SK-N-SH (cell line): ENCODE results near the gene OR8D4. TPM values are rescaled to one million over a fixed set of nuclear protein-coding genes. Genes with fewer than 3 reads are reported as not detected.

ENCODE experiments used
- CTCF ChIA-PET: fragments of 300-600, 350-600 bp; formaldehyde crosslinking; extraction: SDS; loops from one replicate; lab custom pipeline; 2021; lab: Yijun Ruan, JAX
- POLR2A ChIA-PET: fragments of 350-600 bp; sonication (Branson Sonifier 250); formaldehyde crosslinking; extraction: SDS; loops from one replicate; lab custom pipeline; 2020; ENCODE audit warnings: antibody characterized with exemption, inconsistent platforms; lab: Yijun Ruan, JAX
- DNase-seq: peaks from one replicate; pipeline ENCODE4 v3.0.0; 2012
- H2AFZ ChIP-seq: fragments of 200-600 bp; sonication (generic); 2 replicates; pipeline ENCODE4 v1.8.1; 2016; ENCODE audit warnings: antibody characterized with exemption, mild to moderate bottlenecking, low read depth
- H3F3A ChIP-seq: fragments of 200-600 bp; sonication (generic); replicated peaks from 2 replicates; pipeline ENCODE3; 2016; ENCODE audit warnings: antibody characterized with exemption, mild to moderate bottlenecking; ENCODE audit not compliant: insufficient read depth
- H3K27ac ChIP-seq, 2 experiments: fragments of 200-500 bp in 1 of 2; fragments of 200-600 bp in 1 of 2; sonication (Bioruptor generic) in 1 of 2; sonication (generic), shearing (Covaris generic) in 1 of 2; 2 replicates each; pipeline versions ENCODE4 v1.5.1 to v1.6.1; 2014 to 2016; ENCODE audit warnings: low read depth in 2 of 2, inconsistent platforms in 1 of 2, low read length in 1 of 2, mild to moderate bottlenecking in 1 of 2, mixed read lengths in 1 of 2
- H3K27me3 ChIP-seq: fragments of 200-600 bp; sonication (generic), shearing (Covaris generic); 2 replicates; pipeline ENCODE4 v1.6.1; 2016; ENCODE audit warnings: mixed run types; ENCODE audit not compliant: insufficient read depth
- H3K36me3 ChIP-seq, 2 experiments: fragments of 200-500 bp in 1 of 2; fragments of 200-600 bp in 1 of 2; sonication (Bioruptor generic) in 1 of 2; sonication (generic) in 1 of 2; replicated peaks in 1 of 2; 2 replicates each; pipeline versions ENCODE3 to v1.5.1; 2014 to 2016; ENCODE audit warnings: low read length in 1 of 2, mild to moderate bottlenecking in 1 of 2; ENCODE audit not compliant: insufficient read depth in 2 of 2, control insufficient read depth in 1 of 2
- H3K4me1 ChIP-seq, 2 experiments: fragments of 200-500 bp in 1 of 2; fragments of 200-600 bp in 1 of 2; sonication (Bioruptor generic) in 1 of 2; sonication (generic), shearing (Covaris generic) in 1 of 2; 2 replicates each; pipeline versions ENCODE4 v1.5.1 to v1.6.1; 2014 to 2016; ENCODE audit warnings: low read depth in 1 of 2, low read length in 1 of 2, mixed run types in 1 of 2; ENCODE audit not compliant: insufficient read depth in 2 of 2, control insufficient read depth in 1 of 2
- H3K4me2 ChIP-seq: fragments of 200-600 bp; sonication (generic), shearing (Covaris generic); 2 replicates; pipeline ENCODE4 v1.6.1; 2017; ENCODE audit warnings: mixed run types
- H3K4me3 ChIP-seq, 2 experiments: fragments of 200-500 bp in 1 of 2; fragments of 200-600 bp in 1 of 2; sonication (Bioruptor generic) in 1 of 2; sonication (generic), shearing (Covaris generic) in 1 of 2; 2 replicates each; pipeline versions ENCODE4 v1.5.1 to v1.8.1; 2014 to 2016; ENCODE audit warnings: low read depth in 2 of 2, inconsistent platforms in 1 of 2, low read length in 1 of 2, mild to moderate bottlenecking in 1 of 2, mixed read lengths in 1 of 2, moderate library complexity in 1 of 2
- H3K79me2 ChIP-seq: fragments of 200-600 bp; sonication (generic); 2 replicates; pipeline ENCODE4 v1.8.1; 2017; ENCODE audit warnings: mild to moderate bottlenecking; ENCODE audit not compliant: insufficient read depth
- H3K9ac ChIP-seq: fragments of 200-600 bp; sonication (generic); 2 replicates; pipeline ENCODE4 v1.6.1; 2017; ENCODE audit warnings: mixed run types
- H3K9me2 ChIP-seq: fragments of 200-600 bp; sonication (generic); 2 replicates; pipeline ENCODE4 v1.6.1; 2017; ENCODE audit warnings: mixed run types
- H3K9me3 ChIP-seq: fragments of 200-600 bp; sonication (generic); 2 replicates; pipeline ENCODE4 v1.6.1; 2017; ENCODE audit warnings: mixed run types, mild to moderate bottlenecking, moderate library complexity
- H4K20me1 ChIP-seq: fragments of 200-600 bp; sonication (generic); 2 replicates; pipeline ENCODE4 v1.6.1; 2017; ENCODE audit warnings: mild to moderate bottlenecking, mixed run types; ENCODE audit not compliant: insufficient read depth
- CTCF ChIP-seq: fragments of 200-600 bp; sonication (generic); IDR thresholded peaks from 2 replicates; pipeline ENCODE4 v1.6.1; 2017; ENCODE audit warnings: antibody characterized with exemption, mild to moderate bottlenecking, moderate library complexity
- EP300 ChIP-seq, 2 experiments: IDR thresholded peaks; 2 replicates each; pipeline versions ENCODE4 v1.4.0 to v1.6.1; 2012; ENCODE audit warnings: borderline replicate concordance in 1 of 2, low read depth in 1 of 2, low read length in 1 of 2
- EZH2phosphoT487 ChIP-seq: fragments of 200-600 bp; sonication (generic); IDR thresholded peaks from 2 replicates; pipeline ENCODE4 v1.6.1; 2017; ENCODE audit warnings: low read depth, mixed run types, mild to moderate bottlenecking, antibody characterized with exemption, moderate library complexity, borderline replicate concordance
- FOXJ3 ChIP-seq: sonication (generic); formaldehyde crosslinking; IDR thresholded peaks from 2 replicates; pipeline ENCODE4 v1.5.1; 2020; ENCODE audit warnings: mild to moderate bottlenecking, missing genetic modification reagents
- FOXM1 ChIP-seq: IDR thresholded peaks from 2 replicates; pipeline ENCODE4 v1.4.0; 2012; ENCODE audit warnings: low read depth, mild to moderate bottlenecking
- JUND ChIP-seq: IDR thresholded peaks from 2 replicates; pipeline ENCODE4 v1.4.0; 2012
- MEF2A ChIP-seq: IDR thresholded peaks from 2 replicates; pipeline ENCODE4 v1.4.0; 2012; ENCODE audit warnings: low read depth, borderline replicate concordance
- NFIC ChIP-seq: IDR thresholded peaks from 2 replicates; pipeline ENCODE4 v1.4.0; 2012; ENCODE audit warnings: borderline replicate concordance
- PBX3 ChIP-seq: IDR thresholded peaks from 2 replicates; pipeline ENCODE4; 2012
- RCOR1 ChIP-seq: fragments of 150-350 bp; IDR thresholded peaks from 2 replicates; pipeline ENCODE4 v1.6.1; 2017; ENCODE audit warnings: antibody characterized with exemption, low read length
- RXRA ChIP-seq: IDR thresholded peaks from 2 replicates; pipeline ENCODE4 v1.4.0; 2012; ENCODE audit warnings: low read depth, mild to moderate bottlenecking, borderline replicate concordance
- SIN3A ChIP-seq: IDR thresholded peaks from 2 replicates; pipeline ENCODE4 v1.6.1; 2012; ENCODE audit warnings: low read depth, mild to moderate bottlenecking, low read length, moderate library complexity, borderline replicate concordance
- TCF12 ChIP-seq: IDR thresholded peaks from 2 replicates; pipeline ENCODE4 v1.4.0; 2012
- ZBTB33 ChIP-seq: IDR thresholded peaks from 2 replicates; pipeline ENCODE4 v1.4.0; 2012; ENCODE audit warnings: low read depth, borderline replicate concordance
- WGBS: methylation state at CpG from one replicate; pipeline ENCODE4 v1.1.6; 2017; ENCODE audit warnings: low lambda C conversion rate; 5-methylcytosine and 5-hydroxymethylcytosine counted together
- polyA plus RNA-seq, 3 experiments: library from polyadenylated mRNA; depleted of rRNA; stranded (reverse); fragments of >200 nt; gene quantifications; 2 replicates each; pipeline ENCODE4 v1.2.3, GENCODE V29; 2012

The OR8D4 gene
- not detected in 2 replicates for polyA plus RNA-seq (2012; rRNA removed)
- polyA plus RNA-seq (2012; cell fraction: cytosol; rRNA removed): not detected in 2 replicates
- not detected in 2 replicates for polyA plus RNA-seq (2012; cell fraction: nucleus; rRNA removed)

GRCh38 chr11:123901867-123902266 is at the start of gene OR8D4:
Gene OR8D4 (plus strand): TSS chr11:123902167. CDS start chr11:123906432, 4,265 bp downstream.
- DNase-seq: no peak
- no peak for TF ChIP-seq EP300 (IDR thresholded peaks at IDR 0.05; ENCODE audit: borderline replicate concordance in 1 of 2, low read depth in 1 of 2, low read length in 1 of 2)
- no peak for TF ChIP-seq MEF2A
- no peak for TF ChIP-seq SIN3A
- TF ChIP-seq FOXM1: no peak
- no peak for TF ChIP-seq TCF12
- TF ChIP-seq, all 33 proteins: peak for 0
- no peaks in the 10 kb centered on the region for H3K4me1 ChIP-seq
- 4% methylated on average over 1 of the region's 1 CpG for WGBS
- H3K9ac ChIP-seq: no peak within 1 kb of the TSS
- ChIA-PET CTCF (no interaction called here), POLR2A (no interaction called here)
- H3K4me2 ChIP-seq: no peak within 1 kb of the TSS
- H3K27ac ChIP-seq: no peak within 1 kb of the TSS
- H3F3A ChIP-seq: no peaks in the 10 kb centered on the region
- no peaks in the 10 kb centered on the region for H3K36me3 ChIP-seq
- no peak within 1 kb of the TSS for H3K4me3 ChIP-seq
- H3K9me2 ChIP-seq: no peaks in the 10 kb centered on the region
- no peak within 1 kb of the TSS for H2AFZ ChIP-seq
- H3K79me2 ChIP-seq: no peaks in the 10 kb centered on the region
- no peaks in the 10 kb centered on the region for H3K9me3 ChIP-seq
- no peaks in the 10 kb centered on the region for H3K27me3 ChIP-seq
- no peaks in the 10 kb centered on the region for H4K20me1 ChIP-seq

- TF ChIP-seq SIN3A: no peak
- no peak for TF ChIP-seq JUND
- TF ChIP-seq ZBTB33: no peak
- POLR2A ChIA-PET: no interaction called here
These were observed 49.6 kb upstream of the OR8D4 start for GRCh38 chr11:123852321-123852720.

GRCh38 chr11:123853038-123853437 is 48.9 kb upstream of the OR8D4 start:
- WGBS: 9% methylated on average over 2 of the region's 2 CpGs
- no peaks in the 10 kb centered on the region for H3K27me3 ChIP-seq
- H3K9ac ChIP-seq: no peak overlapping the region
- no peaks in the 10 kb centered on the region for H3F3A ChIP-seq
- no peak overlapping the region for H3K4me2 ChIP-seq
- no peaks in the 10 kb centered on the region for H4K20me1 ChIP-seq
- no peaks in the 10 kb centered on the region for H3K9me2 ChIP-seq
- H3K27ac ChIP-seq: no peak overlapping the region
- no peaks in the 10 kb centered on the region for H3K4me1 ChIP-seq
- no peaks in the 10 kb centered on the region for H3K36me3 ChIP-seq
- no peaks in the 10 kb centered on the region for H3K9me3 ChIP-seq
- H2AFZ ChIP-seq: no peak overlapping the region
- ChIA-PET POLR2A (no interaction called here), CTCF (no interaction called here)
- no peak overlapping the region for H3K4me3 ChIP-seq
- DNase-seq: no peak
- no peaks in the 10 kb centered on the region for H3K79me2 ChIP-seq
- no peak for TF ChIP-seq PBX3
- TF ChIP-seq EZH2phosphoT487: no peak
- no peak for TF ChIP-seq CTCF
- TF ChIP-seq SIN3A: no peak
- TF ChIP-seq NFIC: no peak
- TF ChIP-seq RXRA: no peak
- no peak for TF ChIP-seq FOXJ3 (CRISPR knock-in tag)
- no peak for TF ChIP-seq RCOR1
- no peak for TF ChIP-seq ZBTB33
- no peak for TF ChIP-seq JUND

More at GRCh38 chr11:123852321-123852720, 49.6 kb upstream of the OR8D4 start:
- Histone ChIP-seq H4K20me1 (no peaks in the 10 kb centered on the region), H3K9me2 (no peaks in the 10 kb centered on the region), H3F3A (no peaks in the 10 kb centered on the region), H3K9ac (no peak overlapping the region), H3K36me3 (no peaks in the 10 kb centered on the region), H3K4me1 (no peaks in the 10 kb centered on the region), H3K27ac (no peak overlapping the region), H2AFZ (no peak overlapping the region), H3K79me2 (no peaks in the 10 kb centered on the region), H3K27me3 (no peaks in the 10 kb centered on the region), H3K4me2 (no peak overlapping the region), H3K9me3 (no peaks in the 10 kb centered on the region), H3K4me3 (no peak overlapping the region)
- DNase-seq: no peak
- CTCF ChIA-PET: no interaction called here
